Memory B cell (primary cell): ENCODE measurements around the gene CAPN1.
A peak's percentile ranks its signal among the peaks of the same experiment; 100 is the strongest.
"Not testable (repeated sequence)": the region's sequence is repeated elsewhere in the genome, so short reads cannot be mapped to it uniquely, and the experiment has no call there.

ENCODE experiments used
- ATAC-seq: fragments of 150-1000 bp; cut with Tn5 transposase; 2 replicates; pipeline ENCODE4 v1.10.0; 2021; ENCODE audit warnings: low read depth, mild to moderate bottlenecking, moderate library complexity
- DNase-seq, 2 donors: peaks; one replicate each; pipeline ENCODE4 v3.0.0; 2022; ENCODE audit warnings: low spot score in 2 of 2
- H3K27ac Mint-ChIP-seq: one replicate; pipeline ENCODE4 v1.8.0; 2022; ENCODE audit warnings: mild to moderate bottlenecking, moderate library complexity, mixed read lengths
- H3K27me3 Mint-ChIP-seq: one replicate; pipeline ENCODE4 v1.8.0; 2022; ENCODE audit warnings: mixed read lengths
- H3K36me3 Mint-ChIP-seq: one replicate; pipeline ENCODE4 v1.8.0; 2022; ENCODE audit warnings: mild to moderate bottlenecking, mixed read lengths
- H3K4me1 Mint-ChIP-seq: one replicate; pipeline ENCODE4 v1.8.0; 2022; ENCODE audit warnings: mixed read lengths
- H3K4me3 Mint-ChIP-seq: one replicate; pipeline ENCODE4 v1.8.0; 2022; ENCODE audit warnings: mild to moderate bottlenecking, moderate library complexity, mixed read lengths
- H3K9me3 Mint-ChIP-seq: one replicate; pipeline ENCODE4 v1.8.0; 2022; ENCODE audit warnings: mixed read lengths

Gene CAPN1

GRCh38 chr11:65172600-65172999 lies 9.1 kb upstream of the CAPN1 start:
- Mint-ChIP-seq H3K36me3 (no peaks in the 10 kb centered on the region), H3K9me3 (no peaks in the 10 kb centered on the region), H3K4me3 (no peak overlapping the region), H3K27ac (no peak overlapping the region), H3K4me1 (peaks cover 8% of the 10 kb centered on the region), H3K27me3 (no peaks in the 10 kb centered on the region)
- ATAC-seq (no peak), DNase-seq (no peak)

GRCh38 chr11:65174571-65175010 lies 7.1 kb upstream of the CAPN1 start:
- not testable (repeated sequence) for H3K9me3 Mint-ChIP-seq, H3K27ac Mint-ChIP-seq, H3K27me3 Mint-ChIP-seq, H3K4me1 Mint-ChIP-seq, H3K4me3 Mint-ChIP-seq, DNase-seq, ATAC-seq, H3K36me3 Mint-ChIP-seq

GRCh38 chr11:65180877-65181568 lies 705 bp upstream of the CAPN1 start:
- peak overlapping the region; percentile 90 for H3K27ac Mint-ChIP-seq
- no peaks in the 10 kb centered on the region for H3K27me3 Mint-ChIP-seq
- H3K9me3 Mint-ChIP-seq: no peaks in the 10 kb centered on the region
- ATAC-seq: peak; percentile 80
- peak overlapping the region; percentile 91 for H3K4me3 Mint-ChIP-seq
- DNase-seq: peak; percentile 68 to 76
- peaks cover 4% of the 10 kb centered on the region for H3K36me3 Mint-ChIP-seq
- peaks cover 26% of the 10 kb centered on the region for H3K4me1 Mint-ChIP-seq

- H3K27me3 Mint-ChIP-seq: no peaks in the 10 kb centered on the region
- peaks cover 31% of the 10 kb centered on the region for H3K4me1 Mint-ChIP-seq
- DNase-seq: no peak
- H3K9me3 Mint-ChIP-seq: no peaks in the 10 kb centered on the region
- ATAC-seq: no peak
- H3K4me3 Mint-ChIP-seq: peak overlapping the region; percentile 99
- H3K36me3 Mint-ChIP-seq: peaks cover 12% of the 10 kb centered on the region
- peak overlapping the region; percentile 90 for H3K27ac Mint-ChIP-seq
Observed at GRCh38 chr11:65182258-65183170, 786 bp downstream of the CAPN1 start.

GRCh38 chr11:65183201-65183891 lies 1.6 kb downstream of the CAPN1 start:
- H3K27me3 Mint-ChIP-seq: no peaks in the 10 kb centered on the region
- no peaks in the 10 kb centered on the region for H3K9me3 Mint-ChIP-seq
- H3K27ac Mint-ChIP-seq: no peak overlapping the region
- no peak for DNase-seq
- H3K4me3 Mint-ChIP-seq: peak overlapping the region; percentile 99
- peaks cover 29% of the 10 kb centered on the region for H3K4me1 Mint-ChIP-seq
- peaks cover 12% of the 10 kb centered on the region for H3K36me3 Mint-ChIP-seq
- ATAC-seq: no peak

- Mint-ChIP-seq H3K36me3 (peaks cover 14% of the 10 kb centered on the region), H3K27ac (peak overlapping the region; percentile 38), H3K4me3 (no peak overlapping the region), H3K9me3 (no peaks in the 10 kb centered on the region), H3K27me3 (no peaks in the 10 kb centered on the region), H3K4me1 (peaks cover 29% of the 10 kb centered on the region)
- ATAC-seq (no peak), DNase-seq (no peak)
Observed at GRCh38 chr11:65184146-65184545, 2.4 kb downstream of the CAPN1 start.

GRCh38 chr11:65185171-65185570 lies 3.4 kb downstream of the CAPN1 start:
- H3K27me3 Mint-ChIP-seq: no peaks in the 10 kb centered on the region
- ATAC-seq: no peak
- no peak overlapping the region for H3K4me3 Mint-ChIP-seq
- no peak overlapping the region for H3K27ac Mint-ChIP-seq
- peaks cover 39% of the 10 kb centered on the region for H3K4me1 Mint-ChIP-seq
- peaks cover 25% of the 10 kb centered on the region for H3K36me3 Mint-ChIP-seq
- DNase-seq: no peak
- H3K9me3 Mint-ChIP-seq: no peaks in the 10 kb centered on the region

GRCh38 chr11:65185869-65186341 lies 4.2 kb downstream of the CAPN1 start:
- Mint-ChIP-seq H3K9me3 (no peaks in the 10 kb centered on the region), H3K36me3 (peaks cover 29% of the 10 kb centered on the region), H3K27ac (no peak overlapping the region), H3K27me3 (no peaks in the 10 kb centered on the region), H3K4me1 (peaks cover 39% of the 10 kb centered on the region), H3K4me3 (no peak overlapping the region)
- no peak for DNase-seq
- no peak for ATAC-seq

- Mint-ChIP-seq H3K27ac (no peak overlapping the region), H3K27me3 (no peaks in the 10 kb centered on the region), H3K9me3 (no peaks in the 10 kb centered on the region), H3K36me3 (peaks cover 27% of the 10 kb centered on the region), H3K4me3 (no peak overlapping the region), H3K4me1 (peaks cover 37% of the 10 kb centered on the region)
- DNase-seq (no peak), ATAC-seq (no peak)
Observed at GRCh38 chr11:65186701-65187100, 5.0 kb downstream of the CAPN1 start.

GRCh38 chr11:65187146-65187675 lies 5.5 kb downstream of the CAPN1 start:
- Mint-ChIP-seq H3K27ac (no peak overlapping the region), H3K36me3 (peaks cover 27% of the 10 kb centered on the region), H3K4me3 (no peak overlapping the region), H3K9me3 (no peaks in the 10 kb centered on the region), H3K4me1 (peaks cover 36% of the 10 kb centered on the region), H3K27me3 (no peaks in the 10 kb centered on the region)
- ATAC-seq (no peak), DNase-seq (no peak)

- ATAC-seq (no peak), DNase-seq (no peak)
- H3K27ac Mint-ChIP-seq: no peak overlapping the region
- peaks cover 29% of the 10 kb centered on the region for H3K4me1 Mint-ChIP-seq
- peaks cover 27% of the 10 kb centered on the region for H3K36me3 Mint-ChIP-seq
- no peaks in the 10 kb centered on the region for H3K27me3 Mint-ChIP-seq
- H3K9me3 Mint-ChIP-seq: no peaks in the 10 kb centered on the region
- H3K4me3 Mint-ChIP-seq: no peak overlapping the region
Observed at GRCh38 chr11:65187971-65188461, 6.3 kb downstream of the CAPN1 start.

GRCh38 chr11:65188486-65188885 lies 6.8 kb downstream of the CAPN1 start:
- Mint-ChIP-seq H3K9me3 (no peaks in the 10 kb centered on the region), H3K27me3 (no peaks in the 10 kb centered on the region), H3K4me3 (no peak overlapping the region), H3K36me3 (peaks cover 29% of the 10 kb centered on the region), H3K27ac (peak overlapping the region; percentile 19), H3K4me1 (peaks cover 24% of the 10 kb centered on the region)
- DNase-seq: no peak
- no peak for ATAC-seq

- DNase-seq (no peak), ATAC-seq (no peak)
- Mint-ChIP-seq H3K9me3 (no peaks in the 10 kb centered on the region), H3K27me3 (no peaks in the 10 kb centered on the region), H3K4me3 (no peak overlapping the region), H3K36me3 (peaks cover 30% of the 10 kb centered on the region), H3K27ac (peak overlapping the region; percentile 19), H3K4me1 (peaks cover 23% of the 10 kb centered on the region)
Observed at GRCh38 chr11:65189191-65189590, 7.5 kb downstream of the CAPN1 start.
